ENCODE measurements around the gene APOO.
"Not testable (repeated sequence)": the region's sequence is repeated elsewhere in the genome, so short reads cannot be mapped to it uniquely, and the experiment has no call there.

APOO gene

GRCh38 chrX:23904096-23904495 is 3.6 kb downstream of the APOO start:
- no peak for DNase-seq (ENCODE audit: low read depth in 1 of 2, low spot score in 1 of 2)

- DNase-seq (ENCODE audit: low read depth in 1 of 2, low spot score in 1 of 2), result no peak
Observed at GRCh38 chrX:23902419-23902818, 5.3 kb downstream of the APOO start.

DNA sequence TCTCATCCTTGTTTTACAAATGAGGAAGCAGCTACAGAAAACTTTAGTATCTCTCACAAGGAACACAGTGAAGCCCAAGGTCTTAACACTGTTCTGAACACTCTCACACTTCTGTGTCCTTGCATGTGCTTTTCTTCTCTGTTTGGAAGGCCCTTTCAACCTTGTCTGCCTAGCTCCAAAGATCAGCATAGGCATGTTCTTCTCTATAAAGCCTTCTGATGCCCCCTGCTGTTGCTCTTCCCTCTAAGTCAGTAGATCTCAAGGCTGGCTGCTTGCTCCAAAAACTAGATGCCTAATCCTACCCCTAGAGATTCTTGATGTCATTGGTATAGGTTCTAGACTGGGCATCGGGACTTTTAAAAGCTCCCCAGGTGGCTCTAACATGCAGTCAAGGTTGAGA is 5.9 kb downstream of the APOO start:
- no peak for DNase-seq (ENCODE audit: low read depth in 1 of 2, low spot score in 1 of 2)

DNA sequence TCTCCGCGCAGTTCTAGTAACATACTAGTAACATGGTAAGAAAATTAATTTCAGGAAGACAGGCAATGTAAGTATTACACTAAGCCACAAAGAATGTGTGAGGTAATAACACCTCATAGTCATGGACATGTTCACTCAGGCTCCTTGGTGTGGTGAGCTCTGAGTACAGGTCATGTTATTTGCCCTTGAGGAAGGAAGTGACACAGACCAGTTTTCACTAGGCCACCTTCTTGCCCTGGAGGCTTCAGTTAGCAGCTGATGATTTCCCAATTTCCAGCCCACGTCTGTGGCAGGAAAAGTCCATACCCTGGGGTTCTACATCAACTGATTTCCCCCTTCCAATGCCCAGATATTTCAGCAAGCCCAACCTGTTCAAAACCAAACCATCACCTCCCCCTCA is 6.7 kb downstream of the APOO start:
- DNase-seq (ENCODE audit: low read depth in 1 of 2, low spot score in 1 of 2), result no peak

DNA sequence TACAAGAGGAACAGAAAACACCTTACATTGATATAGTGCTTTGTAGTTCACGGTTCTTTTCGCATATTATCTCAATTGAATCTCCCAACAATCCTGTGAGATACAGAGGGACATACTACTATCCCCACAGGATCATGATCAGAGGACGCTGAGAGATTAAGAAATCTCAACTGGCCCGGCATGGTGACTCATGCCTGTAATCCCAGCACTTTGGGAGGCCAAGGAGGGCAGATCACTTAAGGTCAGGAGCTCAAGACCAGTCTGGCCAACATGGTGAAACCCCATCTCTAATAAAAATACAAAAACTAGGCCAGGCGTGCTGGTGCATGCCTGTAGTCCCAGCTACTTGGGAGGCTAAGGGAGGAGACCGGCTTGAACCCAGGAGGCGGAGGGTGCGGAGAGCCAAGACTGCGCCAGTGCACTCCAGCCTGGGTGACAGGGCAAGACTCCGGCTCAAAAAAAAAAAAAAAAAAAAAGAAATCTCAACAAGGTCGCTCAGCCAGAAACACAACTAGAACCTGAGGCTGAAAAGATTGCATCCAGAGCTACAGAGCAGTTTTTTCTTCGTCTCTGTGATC is 7.4 kb downstream of the APOO start:
- no peak for DNase-seq (ENCODE audit: low read depth in 1 of 2, low spot score in 1 of 2)

DNA sequence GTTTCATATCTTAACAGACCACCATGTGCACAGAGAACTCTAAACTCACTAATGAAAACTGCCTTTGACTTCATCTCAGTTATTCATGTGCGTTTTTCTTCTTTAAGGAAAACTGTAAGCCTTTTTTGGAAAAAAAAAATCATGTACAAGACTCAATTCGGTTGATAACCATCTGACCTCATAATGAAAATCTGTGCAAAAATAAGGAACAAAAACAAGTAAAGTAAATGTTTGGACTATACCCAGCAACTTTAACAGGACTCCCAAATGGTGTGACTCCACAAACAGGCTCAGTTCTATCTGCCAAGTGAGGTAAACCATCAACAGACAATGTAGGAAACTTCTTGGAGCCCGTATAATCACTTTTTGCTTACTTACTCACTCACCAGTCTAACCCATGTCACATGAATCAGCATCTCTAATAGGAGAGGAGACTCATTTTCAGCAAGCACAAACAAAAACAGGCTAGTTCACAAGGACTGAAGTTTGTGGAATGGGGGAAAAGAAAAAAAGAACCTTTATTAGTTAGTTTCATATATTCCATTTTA is 9.3 kb downstream of the APOO start:
- DNase-seq (ENCODE audit: low read depth in 1 of 2, low spot score in 1 of 2), result no peak

DNA sequence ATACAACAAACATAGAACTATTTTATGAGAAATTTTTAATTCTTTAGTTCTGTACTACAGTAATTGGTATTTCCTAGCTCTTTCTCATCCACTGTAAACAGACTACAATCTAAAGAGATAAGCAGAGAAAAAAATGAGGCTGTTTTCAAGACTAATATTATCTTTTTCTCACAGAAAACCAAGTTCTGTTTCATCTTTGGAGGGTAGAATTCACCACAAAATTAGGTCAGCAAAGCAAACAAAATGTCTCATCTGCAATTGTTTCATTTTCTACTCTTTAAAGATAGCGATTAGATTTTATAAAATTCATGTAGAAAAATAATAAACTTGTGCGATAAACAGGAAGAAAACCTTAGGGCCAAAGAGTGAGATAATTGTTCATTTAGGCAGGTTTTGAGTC is 10.8 kb downstream of the APOO start:
- DNase-seq (ENCODE audit: low read depth in 1 of 2, low spot score in 1 of 2), result no peak

- not testable (repeated sequence) for DNase-seq (ENCODE audit: low read depth in 1 of 2, low spot score in 1 of 2)
Observed at GRCh38 chrX:23896539-23896938, 11.2 kb downstream of the APOO start.

- not testable (repeated sequence) for DNase-seq (ENCODE audit: low read depth in 1 of 2, low spot score in 1 of 2)
Observed at GRCh38 chrX:23894993-23895392, 12.7 kb downstream of the APOO start.

- no peak for DNase-seq (ENCODE audit: low read depth in 1 of 2, low spot score in 1 of 2)
Observed at GRCh38 chrX:23890933-23891332, 16.8 kb downstream of the APOO start.

- no peak for DNase-seq (ENCODE audit: low read depth in 1 of 2, low spot score in 1 of 2)
Observed at GRCh38 chrX:23888887-23889501, 18.7 kb downstream of the APOO start.

GRCh38 chrX:23887918-23888317 is 19.8 kb downstream of the APOO start:
- no peak for DNase-seq (ENCODE audit: low read depth in 1 of 2, low spot score in 1 of 2)

DNA sequence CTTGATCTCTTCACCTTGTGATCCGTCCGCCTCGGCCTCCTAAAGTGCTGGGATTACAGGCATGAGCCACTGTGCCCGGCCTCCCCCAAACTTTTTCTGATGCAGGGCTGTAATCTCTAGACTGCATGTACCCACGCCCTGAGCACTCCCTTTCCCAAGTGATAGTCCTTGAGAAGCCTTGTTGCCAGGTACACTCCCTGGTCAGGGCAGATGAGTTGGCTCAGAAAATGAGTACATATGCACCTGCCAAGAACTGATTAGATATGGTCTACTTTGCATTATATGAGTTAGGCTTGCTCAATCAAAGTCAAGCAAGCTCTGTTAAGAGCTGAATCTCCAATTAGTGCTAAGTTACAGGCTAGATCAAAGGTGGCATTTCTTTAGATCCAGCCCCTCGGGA is 20.3 kb downstream of the APOO start:
- DNase-seq (ENCODE audit: low read depth in 1 of 2, low spot score in 1 of 2), result no peak

GRCh38 chrX:23885803-23886202 is 21.9 kb downstream of the APOO start:
- DNase-seq (ENCODE audit: low read depth in 1 of 2, low spot score in 1 of 2), result no peak

DNA sequence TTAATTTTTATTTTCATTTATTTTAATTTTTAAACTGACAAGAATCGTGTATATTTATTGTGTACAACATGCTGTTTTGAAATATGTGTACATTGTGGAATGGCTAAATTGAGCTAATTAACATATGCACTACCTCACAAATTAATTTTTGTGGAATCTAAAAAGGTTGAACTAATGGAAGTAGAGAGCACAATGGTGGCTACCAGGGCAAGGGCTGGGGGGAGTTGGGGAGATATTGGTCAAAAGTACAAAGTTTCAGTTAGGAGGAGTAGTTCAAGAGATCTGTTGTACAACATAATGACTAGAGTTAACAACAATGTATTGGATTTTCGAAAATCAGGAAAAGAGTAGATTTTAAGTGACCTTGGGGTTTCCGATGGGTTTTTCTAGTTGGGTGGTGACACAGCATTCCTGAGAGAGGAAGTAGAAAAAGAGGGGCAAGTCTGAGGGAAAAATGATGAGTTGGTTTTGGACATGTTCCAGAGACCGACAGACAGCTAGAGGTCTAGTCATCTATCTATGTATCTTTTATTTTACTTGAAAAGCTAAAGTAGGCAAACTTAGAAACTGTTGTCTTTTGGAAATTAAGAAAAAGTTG is 23.2 kb downstream of the APOO start:
- no peak for DNase-seq (ENCODE audit: low read depth in 1 of 2, low spot score in 1 of 2)

GRCh38 chrX:23883737-23884354 is 23.9 kb downstream of the APOO start:
- no peak for DNase-seq (ENCODE audit: low read depth in 1 of 2, low spot score in 1 of 2)

DNA sequence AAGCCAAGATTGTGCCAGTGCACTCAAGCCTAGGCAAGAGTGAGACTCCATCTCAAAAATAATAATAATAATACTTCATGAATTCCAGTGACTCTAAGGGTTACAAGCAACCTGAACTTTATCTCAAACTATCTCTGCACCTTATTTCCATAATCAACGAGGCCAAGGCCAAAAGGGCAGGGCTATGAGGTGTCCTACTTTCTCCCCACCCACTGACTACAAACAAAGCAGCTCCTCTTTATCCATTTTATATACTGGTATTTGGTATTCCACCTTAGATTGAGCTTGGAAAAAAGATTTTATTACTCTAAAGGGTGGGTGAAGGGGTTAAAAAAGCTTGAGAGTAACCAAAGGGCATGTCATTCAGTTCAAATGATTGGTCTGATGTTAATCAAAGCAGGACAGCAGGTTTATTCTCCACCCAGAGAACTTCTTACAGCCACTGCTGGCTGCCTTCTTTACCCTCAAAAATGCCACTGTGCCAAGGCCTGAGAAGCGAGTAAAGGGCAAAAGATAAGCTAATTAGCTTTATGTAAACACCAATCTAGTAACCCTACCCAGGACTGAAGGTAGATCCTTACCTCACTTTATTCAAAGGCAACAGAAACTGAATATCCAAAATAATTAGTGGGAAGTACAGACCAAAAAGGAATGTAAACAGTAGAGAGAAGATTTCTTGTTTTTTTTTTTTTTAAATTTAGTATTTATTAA is 28.2 kb downstream of the APOO start:
- no peak for DNase-seq (ENCODE audit: low read depth in 1 of 2, low spot score in 1 of 2)

- DNase-seq (ENCODE audit: low read depth in 1 of 2, low spot score in 1 of 2), result no peak
Observed at GRCh38 chrX:23871905-23872546, 35.7 kb downstream of the APOO start.

DNA sequence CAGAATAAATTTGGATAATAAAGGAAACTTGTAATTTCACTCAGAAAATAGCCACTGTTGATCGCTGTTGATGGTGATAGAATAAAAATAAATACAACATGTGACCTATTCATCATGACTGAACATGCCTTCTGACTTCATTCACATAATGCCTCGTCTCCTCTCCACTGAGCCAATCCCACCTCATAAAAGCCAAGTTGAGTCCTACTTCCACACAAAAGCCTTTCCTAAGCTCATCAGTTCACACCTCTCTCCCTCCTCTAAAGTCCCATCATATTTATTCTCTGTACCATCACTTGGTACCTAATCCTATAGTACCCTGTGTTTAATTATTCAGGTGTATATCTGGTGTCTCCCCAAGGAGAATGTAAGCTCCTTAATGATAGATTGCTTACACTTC is 37.7 kb downstream of the APOO start:
- DNase-seq (ENCODE audit: low read depth in 1 of 2, low spot score in 1 of 2), result no peak

DNA sequence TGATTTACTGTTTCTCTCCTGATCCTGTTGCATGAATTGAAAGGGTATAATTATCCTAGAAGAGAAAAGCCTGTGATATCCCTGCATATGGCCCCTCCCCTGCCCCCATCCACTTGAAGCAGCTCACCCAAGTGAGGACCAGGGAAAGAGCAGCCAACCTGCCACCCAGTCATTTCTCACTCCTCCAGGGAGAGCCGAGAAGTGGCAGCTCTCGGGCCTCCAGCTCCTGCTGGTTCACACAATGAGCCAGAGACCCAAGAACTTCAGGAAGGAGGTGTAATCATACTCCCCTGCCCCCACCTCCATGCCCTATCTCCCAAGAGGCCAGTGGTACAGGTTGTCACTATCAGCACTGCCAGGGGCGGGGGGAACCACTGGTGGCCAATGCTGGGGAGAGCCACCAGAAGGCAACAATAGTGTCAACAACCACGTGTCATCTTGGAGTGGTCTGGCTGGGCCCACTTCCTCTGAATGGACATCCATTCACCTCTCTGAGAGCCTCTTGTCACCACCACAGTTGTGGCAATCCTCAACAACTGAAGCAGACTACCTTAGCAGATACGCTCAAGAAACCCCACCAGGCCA is 42.9 kb downstream of the APOO start:
- DNase-seq (ENCODE audit: low read depth in 1 of 2, low spot score in 1 of 2), result no peak

GRCh38 chrX:23861952-23862351 is 45.8 kb downstream of the APOO start:
- DNase-seq (ENCODE audit: low read depth in 1 of 2, low spot score in 1 of 2), result not testable (repeated sequence)

Measured in activated CD4-positive, alpha-beta T cell treated with anti-CD3 and anti-CD28 coated beads, Interleukin-2, amount 50 U/mL, for 24 hours (primary cell).